NAMALWA (cell line): ENCODE results near the gene PUS10.

Experiments used
- DNase-seq: peaks from one replicate; pipeline ENCODE4 v3.0.0-alpha.2; 2015; ENCODE audit warnings: low spot score

Gene PUS10

GRCh38 chr2:60972889-60973656 is 45.0 kb downstream of the PUS10 start:
- no peak for DNase-seq

- peak; percentile 67 for DNase-seq
Observed at GRCh38 chr2:60966507-60967405, 51.3 kb downstream of the PUS10 start.

- no peak for DNase-seq
Observed at GRCh38 chr2:60965499-60965785, 52.6 kb downstream of the PUS10 start.

GRCh38 chr2:60964651-60965498 is 53.2 kb downstream of the PUS10 start:
- DNase-seq: peak; percentile 62

- DNase-seq: no peak
Observed at GRCh38 chr2:60963190-60963589, 54.9 kb downstream of the PUS10 start.

- no peak for DNase-seq
Observed at GRCh38 chr2:60962528-60962927, 55.5 kb downstream of the PUS10 start.

- DNase-seq: no peak
Observed at GRCh38 chr2:60961457-60961856, 56.6 kb downstream of the PUS10 start.

- DNase-seq: no peak
Observed at GRCh38 chr2:60960706-60961105, 57.3 kb downstream of the PUS10 start.

- no peak for DNase-seq
Observed at GRCh38 chr2:60959501-60959900, 58.6 kb downstream of the PUS10 start.

- DNase-seq: no peak
Observed at GRCh38 chr2:60958800-60959199, 59.3 kb downstream of the PUS10 start.

GRCh38 chr2:60958361-60958760 is 59.7 kb downstream of the PUS10 start:
- no peak for DNase-seq

- DNase-seq: no peak
Observed at GRCh38 chr2:60957643-60958042, 60.4 kb downstream of the PUS10 start.

GRCh38 chr2:60957224-60957623 is 60.8 kb downstream of the PUS10 start:
- DNase-seq: no peak

- DNase-seq: no peak
Observed at GRCh38 chr2:60954139-60954538, 63.9 kb downstream of the PUS10 start.

- DNase-seq: no peak
Observed at GRCh38 chr2:60948926-60949579, 69.0 kb downstream of the PUS10 start.

GRCh38 chr2:60948161-60948560 is 69.9 kb downstream of the PUS10 start:
- no peak for DNase-seq

GRCh38 chr2:60947056-60947455 is 71.0 kb downstream of the PUS10 start:
- no peak for DNase-seq

- no peak for DNase-seq
Observed at GRCh38 chr2:60945341-60945740, 72.7 kb downstream of the PUS10 start.

- no peak for DNase-seq
Observed at GRCh38 chr2:60939622-60940021, 78.4 kb downstream of the PUS10 start.

- no peak for DNase-seq
Observed at GRCh38 chr2:60938301-60938700, 79.8 kb downstream of the PUS10 start.

GRCh38 chr2:60936757-60937156 is 81.3 kb downstream of the PUS10 start:
- DNase-seq: no peak

GRCh38 chr2:60934165-60934722 is 83.8 kb downstream of the PUS10 start:
- no peak for DNase-seq
